Uterus (tissue), 2 donors: Measurements from ENCODE around the gene FOXN3.

Experiments used
- CTCF ChIP-seq, 4 experiments: fragments of 200-600 bp in 2 of 4; fragments of 450-650 bp in 2 of 4; sonication (generic) in 2 of 4; IDR thresholded peaks; one replicate each; pipeline ENCODE4 v1.5.1; 2016 to 2019; ENCODE audit warnings: antibody characterized with exemption in 4 of 4, mild to moderate bottlenecking in 2 of 4, moderate library complexity in 1 of 4
- POLR2A ChIP-seq, 2 donors: fragments of 450-650 bp; IDR thresholded peaks; one replicate each; pipeline ENCODE4 v1.6.1; 2016; ENCODE audit warnings: antibody characterized with exemption in 2 of 2, mild to moderate bottlenecking in 1 of 2, moderate library complexity in 1 of 2

DNA sequence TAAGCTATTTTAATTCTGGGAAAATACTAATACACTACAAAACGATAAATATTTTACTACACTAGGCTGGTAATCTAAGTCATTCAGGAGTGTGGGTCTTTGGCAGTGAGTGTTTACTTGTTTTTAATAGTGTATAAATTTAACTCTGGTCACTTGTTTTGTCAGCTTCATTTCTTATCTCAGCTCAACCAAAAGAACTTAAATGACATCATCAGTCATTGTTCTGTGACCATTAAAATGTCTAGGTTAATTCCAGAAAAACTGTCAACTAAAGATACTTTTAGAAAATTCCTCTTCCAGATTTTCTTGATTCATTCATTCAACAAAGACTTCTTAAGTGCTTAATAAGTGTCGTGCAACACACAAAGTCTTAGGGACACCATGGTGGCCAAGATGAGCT, 102.8 kb downstream of the FOXN3 start:
- TF ChIP-seq POLR2A (IDR thresholded peaks at IDR 0.05), result no peak
- TF ChIP-seq CTCF (IDR thresholded peaks at IDR 0.05), result no peak
